Measurements from ENCODE around the gene C4A. TPM values are rescaled to one million over a fixed set of nuclear protein-coding genes. Genes with fewer than 3 reads are reported as not detected.

C4A gene
- total and polyA plus RNA-seq, 2 of the 13 experiments (the other 11 are each of a cell fraction or from before 2014, with no cell fraction given), result 165 to 478 TPM

GRCh38 chr6:31958741-31959739 lies 22.8 kb upstream of the C4A start, which contains the start of the genes NELFE and SKIC2 (continued):
- peak; percentile 100 for TF ChIP-seq ARID4A (CRISPR knock-in tag; IDR thresholded peaks at IDR 0.05; ENCODE audit: borderline replicate concordance)
- no peak for TF ChIP-seq GLMP (CRISPR knock-in tag; IDR thresholded peaks at IDR 0.05; ENCODE audit: borderline replicate concordance)
- TF ChIP-seq HMG20A (CRISPR knock-in tag; IDR thresholded peaks at IDR 0.05; ENCODE audit: borderline replicate concordance), result peak; percentile 14; the same call in 1 of the 2 replicates
- TF ChIP-seq TSC22D2 (CRISPR knock-in tag; IDR thresholded peaks at IDR 0.05; ENCODE audit: borderline replicate concordance), result no peak
- peak; percentile 100 for TF ChIP-seq ELF4 (CRISPR knock-in tag; IDR thresholded peaks at IDR 0.05; ENCODE audit: borderline replicate concordance)
- peak; percentile 20 for TF ChIP-seq MAZ (IDR thresholded peaks at IDR 0.05; ENCODE audit: borderline replicate concordance, low read depth, low read length)
- TF ChIP-seq MAZ (CRISPR knock-in tag; IDR thresholded peaks at IDR 0.05; ENCODE audit: low read depth), result peak; percentile 97
- no peak for TF ChIP-seq FLYWCH1 (CRISPR knock-in tag; IDR thresholded peaks at IDR 0.05)
- TF ChIP-seq ZNF878 (CRISPR knock-in tag; IDR thresholded peaks at IDR 0.05), result no peak
- peak; percentile 31; the same call in 1 of the 2 replicates for TF ChIP-seq MTA1 (CRISPR knock-in tag; IDR thresholded peaks at IDR 0.05; ENCODE audit: borderline replicate concordance)
- TF ChIP-seq ARNTL (CRISPR knock-in tag; IDR thresholded peaks at IDR 0.05), result peak; percentile 36
- TF ChIP-seq MTF2 (CRISPR knock-in tag; IDR thresholded peaks at IDR 0.05; ENCODE audit: borderline replicate concordance), result no peak
- TF ChIP-seq ZNF484 (CRISPR knock-in tag; IDR thresholded peaks at IDR 0.05; ENCODE audit: borderline replicate concordance, low read depth), result no peak; the same call in 1 of the 2 replicates
- TF ChIP-seq MATR3 (CRISPR knock-in tag; IDR thresholded peaks at IDR 0.05), result no peak
- TF ChIP-seq ATF2 (CRISPR knock-in tag; IDR thresholded peaks at IDR 0.05), result peak; percentile 91
- no peak for TF ChIP-seq GFI1 (CRISPR knock-in tag; IDR thresholded peaks at IDR 0.05; ENCODE audit: borderline replicate concordance)
- peak; percentile 96 for TF ChIP-seq ZNF792 (CRISPR knock-in tag; IDR thresholded peaks at IDR 0.05)
- TF ChIP-seq KLF6 (CRISPR knock-in tag; IDR thresholded peaks at IDR 0.05), result peak; percentile 80
- TF ChIP-seq HIC2 (CRISPR knock-in tag; IDR thresholded peaks at IDR 0.05; ENCODE audit: low read depth), result peak; percentile 44; the same call in 1 of the 2 replicates
- TF ChIP-seq SRF (IDR thresholded peaks at IDR 0.05; ENCODE audit: low read depth, low read length), result peak; percentile 64; the same call in 1 of the 2 replicates

Data from HepG2 (cell line).